ENCODE measurements around the gene CFAP53.

CFAP53 gene

GRCh38 chr18:50192995-50193795, 73.1 kb downstream of the CFAP53 start:
- no peak for DNase-seq

- DNase-seq, result no peak
Observed at GRCh38 chr18:50190926-50191325, 75.4 kb downstream of the CFAP53 start.

GRCh38 chr18:50190236-50190635, 76.1 kb downstream of the CFAP53 start:
- no peak for DNase-seq

- DNase-seq, result no peak
Observed at GRCh38 chr18:50189160-50189559, 77.1 kb downstream of the CFAP53 start.

- DNase-seq, result no peak
Observed at GRCh38 chr18:50188652-50189051, 77.6 kb downstream of the CFAP53 start.

GRCh38 chr18:50187659-50188058, 78.6 kb downstream of the CFAP53 start:
- DNase-seq, result no peak

GRCh38 chr18:50186385-50186784, 79.9 kb downstream of the CFAP53 start:
- DNase-seq, result no peak

GRCh38 chr18:50183556-50183955, 82.7 kb downstream of the CFAP53 start:
- DNase-seq, result no peak

GRCh38 chr18:50182511-50182910, 83.8 kb downstream of the CFAP53 start:
- DNase-seq, result no peak

- DNase-seq, result no peak
Observed at GRCh38 chr18:50181590-50181989, 84.7 kb downstream of the CFAP53 start.

- no peak for DNase-seq
Observed at GRCh38 chr18:50179465-50179864, 86.8 kb downstream of the CFAP53 start.

GRCh38 chr18:50177294-50177992, 88.9 kb downstream of the CFAP53 start:
- no peak for DNase-seq

Data from 8988T (cell line).